GM23338 (cell line): ENCODE measurements around the gene VAPB. TPM values are rescaled to one million over a fixed set of nuclear protein-coding genes. Genes with fewer than 3 reads are reported as not detected.

ENCODE experiments used
- ATAC-seq: fragments of 200-7000 bp; cut with Tn5 transposase; 3 replicates; pipeline ENCODE4 v1.9.1; 2020
- DNase-seq: peaks from one replicate; pipeline ENCODE4 v3.0.0-alpha.2; 2015; ENCODE audit warnings: low spot score
- H2AFZ ChIP-seq: fragments of 200-600 bp; sonication (generic); 2 replicates; pipeline ENCODE4 v1.8.0; 2016; ENCODE audit warnings: antibody characterized with exemption, mild to moderate bottlenecking, moderate library complexity
- H3F3A ChIP-seq: fragments of 200-600 bp; sonication (generic); replicated peaks from 2 replicates; pipeline ENCODE4 v1.8.0; 2017; ENCODE audit warnings: antibody characterized with exemption, mixed run types, low read depth
- H3K27ac ChIP-seq: fragments of 200-600 bp; sonication (generic); 2 replicates; pipeline ENCODE4 v1.6.1; 2016; ENCODE audit warnings: low read depth
- H3K27me3 ChIP-seq: fragments of 200-600 bp; sonication (generic); 2 replicates; pipeline ENCODE4 v1.8.0; 2016; ENCODE audit warnings: mild to moderate bottlenecking, mixed run types, moderate library complexity; ENCODE audit not compliant: insufficient read depth
- H3K36me3 ChIP-seq: fragments of 200-600 bp; sonication (generic); 2 replicates; pipeline ENCODE4 v1.8.0; 2016; ENCODE audit warnings: mild to moderate bottlenecking; ENCODE audit not compliant: insufficient read depth
- H3K4me1 ChIP-seq: fragments of 200-600 bp; sonication (generic); 2 replicates; pipeline ENCODE4 v1.8.0; 2016; ENCODE audit warnings: mild to moderate bottlenecking, moderate library complexity; ENCODE audit not compliant: insufficient read depth
- H3K4me2 ChIP-seq: fragments of 200-600 bp; sonication (generic); 2 replicates; pipeline ENCODE4 v1.7.1; 2017; ENCODE audit warnings: mixed run types
- H3K4me3 ChIP-seq: fragments of 200-600 bp; sonication (generic); 2 replicates; pipeline ENCODE4 v1.6.1; 2016; ENCODE audit warnings: mixed run types
- H3K79me2 ChIP-seq: fragments of 200-600 bp; sonication (generic); replicated peaks from 2 replicates; pipeline ENCODE4 v1.8.0; 2017; ENCODE audit warnings: mild to moderate bottlenecking; ENCODE audit not compliant: insufficient read depth
- H3K9me2 ChIP-seq: fragments of 200-600 bp; sonication (generic); 2 replicates; pipeline ENCODE4 v1.8.0; 2017; ENCODE audit not compliant: insufficient read depth
- H4K20me1 ChIP-seq: fragments of 200-600 bp; sonication (generic); replicated peaks from 2 replicates; pipeline ENCODE4 v1.8.0; 2017; ENCODE audit warnings: mild to moderate bottlenecking; ENCODE audit not compliant: insufficient read depth
- H3K27ac Mint-ChIP-seq: 2 replicates; pipeline ENCODE4 v1.8.0; 2020; ENCODE audit warnings: inconsistent platforms, mild to moderate bottlenecking, moderate library complexity, mixed read lengths
- H3K27me3 Mint-ChIP-seq: 3 replicates; pipeline ENCODE4 v1.8.0; 2022; ENCODE audit warnings: low read depth, mild to moderate bottlenecking, moderate library complexity, mixed read lengths, inconsistent platforms; ENCODE audit not compliant: insufficient read depth, poor library complexity
- H3K36me3 Mint-ChIP-seq: 3 replicates; pipeline ENCODE4 v1.8.0; 2021; ENCODE audit warnings: low read depth, mild to moderate bottlenecking, inconsistent platforms, moderate library complexity, mixed read lengths
- H3K4me1 Mint-ChIP-seq: 3 replicates; pipeline ENCODE4 v1.8.0; 2020; ENCODE audit warnings: mild to moderate bottlenecking, inconsistent platforms, mixed read lengths
- H3K4me3 Mint-ChIP-seq: 3 replicates; pipeline ENCODE4 v1.8.0; 2021; ENCODE audit warnings: moderate library complexity, mild to moderate bottlenecking, inconsistent platforms, mixed read lengths
- H3K9me3 Mint-ChIP-seq: 3 replicates; pipeline ENCODE4 v1.8.0; 2020; ENCODE audit warnings: moderate library complexity, mild to moderate bottlenecking, inconsistent platforms, mixed read lengths
- EZH2 ChIP-seq: fragments of 200-600 bp; sonication (generic); IDR thresholded peaks from one replicate; pipeline ENCODE4 v1.8.0; 2017; ENCODE audit warnings: antibody characterized with exemption, mild to moderate bottlenecking, low read depth; ENCODE audit not compliant: unreplicated experiment
- NANOG ChIP-seq: IDR thresholded peaks from 2 replicates; pipeline ENCODE4 v1.6.1; 2016; ENCODE audit warnings: antibody characterized with exemption, borderline replicate concordance
- STAT1 ChIP-seq: IDR thresholded peaks from one replicate; pipeline ENCODE4 v1.6.1; 2016; ENCODE audit warnings: antibody characterized with exemption; ENCODE audit not compliant: unreplicated experiment
- ZNF331 ChIP-seq: fragments of 250-450 bp; sonication (Bioruptor Pico); IDR thresholded peaks from 2 replicates; pipeline ENCODE4 v1.5.0; 2020; ENCODE audit warnings: low read depth, mild to moderate bottlenecking, moderate library complexity
- ZNF462 ChIP-seq: fragments of 250-450 bp; sonication (Bioruptor Pico); IDR thresholded peaks from 2 replicates; pipeline ENCODE4 v1.5.0; 2020; ENCODE audit warnings: mild to moderate bottlenecking, moderate library complexity
- polyA plus RNA-seq: library from polyadenylated mRNA; unstranded; fragments of >200 nt; fragmentation: Nextera tagmentation; extraction: Ambion mirVana; gene quantifications from 2 replicates; pipeline ENCODE4 v1.2.1, GENCODE V29; 2016
- total RNA-seq: library from RNA; depleted of rRNA; stranded (reverse); fragments of >200 nt; shearing (Covaris generic); gene quantifications from 2 replicates; pipeline ENCODE4 v1.2.3, GENCODE V29; 2014
- TF ChIP-seq, protein P1 (sequence below), 2 experiments: fragments of 200-600 bp in 1 of 2; sonication (generic) in 1 of 2; conservative IDR thresholded peaks; 2 replicates each; pipeline versions ENCODE4 v1.5.1 to v1.6.1; 2016 to 2017; ENCODE audit warnings: antibody characterized with exemption in 2 of 2, low read depth in 2 of 2, mild to moderate bottlenecking in 2 of 2, moderate library complexity in 1 of 2
- TF ChIP-seq, protein P2 (sequence below): IDR thresholded peaks from 2 replicates; pipeline ENCODE4 v1.6.1; 2016; ENCODE audit warnings: antibody characterized with exemption

The VAPB gene
- total and polyA plus RNA-seq, 2 experiments from 2014 or later = 18.8 to 22.9 TPM

DNA sequence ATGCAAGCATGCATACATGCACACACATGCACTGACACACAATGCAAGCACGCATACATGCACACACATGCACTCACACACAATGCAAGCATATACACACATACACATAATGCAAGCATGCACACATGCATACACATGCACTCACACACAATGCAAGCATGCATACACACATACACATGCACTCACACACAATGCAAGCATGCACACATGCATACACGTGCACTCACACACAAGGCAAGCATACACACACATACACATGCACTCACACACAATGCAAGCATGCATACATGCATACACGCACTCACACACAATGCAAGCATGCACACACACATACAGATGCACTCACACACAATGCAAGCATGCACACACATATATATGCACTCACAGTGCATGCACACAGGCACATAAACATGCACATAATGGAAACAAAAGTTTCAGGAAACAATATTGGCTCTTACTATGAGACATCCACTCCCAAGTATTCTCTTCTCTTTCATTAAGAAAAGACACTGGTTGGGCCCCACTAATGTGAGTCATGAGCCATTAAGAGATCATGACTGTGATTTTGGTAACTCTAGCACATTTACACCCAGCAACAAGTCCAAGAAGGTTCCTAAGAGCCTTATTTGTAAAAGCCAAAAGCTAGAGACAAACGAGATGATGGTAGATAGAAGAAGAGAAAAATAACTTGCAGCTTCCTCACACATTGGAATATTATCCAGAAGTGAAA lies 103.9 kb downstream of the VAPB start (continued):
- no peak for TF ChIP-seq ZNF462 (CRISPR knock-in tag)
- TF ChIP-seq, protein P1, sequence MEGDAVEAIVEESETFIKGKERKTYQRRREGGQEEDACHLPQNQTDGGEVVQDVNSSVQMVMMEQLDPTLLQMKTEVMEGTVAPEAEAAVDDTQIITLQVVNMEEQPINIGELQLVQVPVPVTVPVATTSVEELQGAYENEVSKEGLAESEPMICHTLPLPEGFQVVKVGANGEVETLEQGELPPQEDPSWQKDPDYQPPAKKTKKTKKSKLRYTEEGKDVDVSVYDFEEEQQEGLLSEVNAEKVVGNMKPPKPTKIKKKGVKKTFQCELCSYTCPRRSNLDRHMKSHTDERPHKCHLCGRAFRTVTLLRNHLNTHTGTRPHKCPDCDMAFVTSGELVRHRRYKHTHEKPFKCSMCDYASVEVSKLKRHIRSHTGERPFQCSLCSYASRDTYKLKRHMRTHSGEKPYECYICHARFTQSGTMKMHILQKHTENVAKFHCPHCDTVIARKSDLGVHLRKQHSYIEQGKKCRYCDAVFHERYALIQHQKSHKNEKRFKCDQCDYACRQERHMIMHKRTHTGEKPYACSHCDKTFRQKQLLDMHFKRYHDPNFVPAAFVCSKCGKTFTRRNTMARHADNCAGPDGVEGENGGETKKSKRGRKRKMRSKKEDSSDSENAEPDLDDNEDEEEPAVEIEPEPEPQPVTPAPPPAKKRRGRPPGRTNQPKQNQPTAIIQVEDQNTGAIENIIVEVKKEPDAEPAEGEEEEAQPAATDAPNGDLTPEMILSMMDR (conservative IDR thresholded peaks at IDR 0.05; ENCODE audit: low read depth in 2 of 2) = no peak
- TF ChIP-seq EZH2 = no peak

- Histone ChIP-seq H4K20me1 (no peaks in the 10 kb centered on the region), H3K4me1 (no peaks in the 10 kb centered on the region), H3K27ac (no peak overlapping the region), H3K4me3 (no peak overlapping the region), H3K4me2 (no peak overlapping the region), H3F3A (0 out of 2 replicates have a peak, but pooled peaks cover 4% of the 10 kb centered on the region), H3K9me2 (no peaks in the 10 kb centered on the region), H3K27me3 (no peaks in the 10 kb centered on the region), H3K36me3 (no peaks in the 10 kb centered on the region), H2AFZ (no peak overlapping the region), H3K79me2 (no peaks in the 10 kb centered on the region)
- DNase-seq (no peak), ATAC-seq (no peak)
- peaks cover 7% of the 10 kb centered on the region; the same call in 2 of the 3 replicates for H3K4me1 Mint-ChIP-seq
- H3K27me3 Mint-ChIP-seq = peaks cover 4% of the 10 kb centered on the region
- no peak overlapping the region for H3K27ac Mint-ChIP-seq
- TF ChIP-seq, protein P1 (conservative IDR thresholded peaks at IDR 0.05; ENCODE audit: low read depth in 2 of 2) = no peak
- TF ChIP-seq STAT1 = no peak
- TF ChIP-seq, protein P2, sequence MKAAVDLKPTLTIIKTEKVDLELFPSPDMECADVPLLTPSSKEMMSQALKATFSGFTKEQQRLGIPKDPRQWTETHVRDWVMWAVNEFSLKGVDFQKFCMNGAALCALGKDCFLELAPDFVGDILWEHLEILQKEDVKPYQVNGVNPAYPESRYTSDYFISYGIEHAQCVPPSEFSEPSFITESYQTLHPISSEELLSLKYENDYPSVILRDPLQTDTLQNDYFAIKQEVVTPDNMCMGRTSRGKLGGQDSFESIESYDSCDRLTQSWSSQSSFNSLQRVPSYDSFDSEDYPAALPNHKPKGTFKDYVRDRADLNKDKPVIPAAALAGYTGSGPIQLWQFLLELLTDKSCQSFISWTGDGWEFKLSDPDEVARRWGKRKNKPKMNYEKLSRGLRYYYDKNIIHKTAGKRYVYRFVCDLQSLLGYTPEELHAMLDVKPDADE = no peak
- no peak for TF ChIP-seq ZNF331 (CRISPR knock-in tag)
- no peak for TF ChIP-seq NANOG
- peaks cover under 1% of the 10 kb centered on the region; the same call in 1 of the 3 replicates for H3K9me3 Mint-ChIP-seq
- no peak overlapping the region for H3K4me3 Mint-ChIP-seq
- H3K36me3 Mint-ChIP-seq = no peaks in the 10 kb centered on the region; the same call in 2 of the 3 replicates
Measured at GRCh38 chr20:58494923-58495622, 106.0 kb downstream of the VAPB start.
